ENCODE data around the gene OPA1. TPM values are rescaled to one million over a fixed set of nuclear protein-coding genes. Genes with fewer than 3 reads are reported as not detected.

OPA1 gene
- total RNA-seq, 1 donor: 91.5 TPM

- TF ChIP-seq, protein P1, sequence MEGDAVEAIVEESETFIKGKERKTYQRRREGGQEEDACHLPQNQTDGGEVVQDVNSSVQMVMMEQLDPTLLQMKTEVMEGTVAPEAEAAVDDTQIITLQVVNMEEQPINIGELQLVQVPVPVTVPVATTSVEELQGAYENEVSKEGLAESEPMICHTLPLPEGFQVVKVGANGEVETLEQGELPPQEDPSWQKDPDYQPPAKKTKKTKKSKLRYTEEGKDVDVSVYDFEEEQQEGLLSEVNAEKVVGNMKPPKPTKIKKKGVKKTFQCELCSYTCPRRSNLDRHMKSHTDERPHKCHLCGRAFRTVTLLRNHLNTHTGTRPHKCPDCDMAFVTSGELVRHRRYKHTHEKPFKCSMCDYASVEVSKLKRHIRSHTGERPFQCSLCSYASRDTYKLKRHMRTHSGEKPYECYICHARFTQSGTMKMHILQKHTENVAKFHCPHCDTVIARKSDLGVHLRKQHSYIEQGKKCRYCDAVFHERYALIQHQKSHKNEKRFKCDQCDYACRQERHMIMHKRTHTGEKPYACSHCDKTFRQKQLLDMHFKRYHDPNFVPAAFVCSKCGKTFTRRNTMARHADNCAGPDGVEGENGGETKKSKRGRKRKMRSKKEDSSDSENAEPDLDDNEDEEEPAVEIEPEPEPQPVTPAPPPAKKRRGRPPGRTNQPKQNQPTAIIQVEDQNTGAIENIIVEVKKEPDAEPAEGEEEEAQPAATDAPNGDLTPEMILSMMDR (IDR thresholded peaks at IDR 0.05; ENCODE audit: insufficient read depth, low read depth, low read length): no peak
- peak; percentile 83 for DNase-seq (ENCODE audit: low read depth)
Measured at GRCh38 chr3:193744822-193745684, 152.0 kb downstream of the OPA1 start.

DNA sequence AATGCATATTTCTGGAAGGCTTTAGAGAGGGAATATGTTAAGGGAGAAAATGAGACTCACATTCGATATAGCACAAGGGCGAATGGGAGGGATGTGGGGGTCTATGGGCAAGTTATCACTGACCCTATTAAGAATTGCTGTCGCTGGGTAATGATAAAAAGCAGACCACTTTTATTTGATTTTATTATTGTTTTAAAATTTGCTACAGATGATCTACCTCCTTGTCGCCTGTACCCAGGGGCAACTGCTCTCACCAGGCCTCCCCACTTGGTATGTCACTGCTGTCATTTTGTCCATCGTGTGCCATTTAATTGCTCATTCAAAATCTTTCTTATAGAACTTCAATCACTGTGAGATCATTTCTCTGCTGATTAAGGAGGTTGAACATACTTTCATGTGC, 153.8 kb downstream of the OPA1 start:
- no peak overlapping the region for H3K4me3 ChIP-seq (ENCODE audit: low read depth, low read length)
- TF ChIP-seq, protein P1 (IDR thresholded peaks at IDR 0.05; ENCODE audit: insufficient read depth, low read depth, low read length): no peak
- no peak for DNase-seq (ENCODE audit: low read depth)

More at GRCh38 chr3:193744822-193745684, 152.0 kb downstream of the OPA1 start:
- no peak overlapping the region for H3K4me3 ChIP-seq (ENCODE audit: low read depth, low read length)

Small RNA genes within 50 kb of the gene (small RNA-seq; reads per million reads assigned to genes)
- gene RF00019 (not detected), gene RN7SL447P (not detected)

Other genes with a start within 250 kb of the OPA1 start
- gene ATP13A5, start 214.5 kb upstream of the OPA1 start, total RNA-seq: not detected in 2 replicates
- gene ATP13A4, start 38.3 kb upstream of the OPA1 start, total RNA-seq: not detected in 2 replicates

Measured in fibroblast of villous mesenchyme (primary cell).